ENCODE data around the gene ACTL8.

DNA sequence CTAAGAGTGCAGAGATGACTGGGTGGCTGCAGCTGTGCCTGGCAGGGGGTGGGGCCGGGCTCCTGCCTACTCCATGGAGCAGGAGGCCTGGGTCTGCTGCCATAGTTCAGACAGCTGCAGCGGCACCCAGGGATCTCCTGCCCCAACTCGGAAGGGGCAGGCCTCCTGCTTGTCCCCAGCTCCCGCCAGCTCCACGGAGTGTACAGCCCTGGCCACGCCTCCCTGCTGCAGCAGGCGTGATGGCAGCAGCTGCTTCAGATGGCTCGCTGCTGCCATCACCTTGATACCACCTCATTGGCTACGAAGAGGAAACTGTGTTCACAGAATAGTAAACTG, 35.9 kb downstream of the ACTL8 start:
- TF ChIP-seq EP300 (IDR thresholded peaks at IDR 0.05; ENCODE audit: low read depth) (no peak), POLR2A (IDR thresholded peaks at IDR 0.05) (no peak)
- TF ChIP-seq, protein P1, sequence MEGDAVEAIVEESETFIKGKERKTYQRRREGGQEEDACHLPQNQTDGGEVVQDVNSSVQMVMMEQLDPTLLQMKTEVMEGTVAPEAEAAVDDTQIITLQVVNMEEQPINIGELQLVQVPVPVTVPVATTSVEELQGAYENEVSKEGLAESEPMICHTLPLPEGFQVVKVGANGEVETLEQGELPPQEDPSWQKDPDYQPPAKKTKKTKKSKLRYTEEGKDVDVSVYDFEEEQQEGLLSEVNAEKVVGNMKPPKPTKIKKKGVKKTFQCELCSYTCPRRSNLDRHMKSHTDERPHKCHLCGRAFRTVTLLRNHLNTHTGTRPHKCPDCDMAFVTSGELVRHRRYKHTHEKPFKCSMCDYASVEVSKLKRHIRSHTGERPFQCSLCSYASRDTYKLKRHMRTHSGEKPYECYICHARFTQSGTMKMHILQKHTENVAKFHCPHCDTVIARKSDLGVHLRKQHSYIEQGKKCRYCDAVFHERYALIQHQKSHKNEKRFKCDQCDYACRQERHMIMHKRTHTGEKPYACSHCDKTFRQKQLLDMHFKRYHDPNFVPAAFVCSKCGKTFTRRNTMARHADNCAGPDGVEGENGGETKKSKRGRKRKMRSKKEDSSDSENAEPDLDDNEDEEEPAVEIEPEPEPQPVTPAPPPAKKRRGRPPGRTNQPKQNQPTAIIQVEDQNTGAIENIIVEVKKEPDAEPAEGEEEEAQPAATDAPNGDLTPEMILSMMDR (IDR thresholded peaks at IDR 0.05) = no peak
